Nephron (organoid): ENCODE measurements around the gene XPR1.

Experiments used
- H3K27ac Mint-ChIP-seq, 3 experiments: 2 replicates each; pipeline ENCODE4 v1.8.0; 2020; ENCODE audit warnings: mixed read lengths in 3 of 3, mild to moderate bottlenecking in 2 of 3, moderate library complexity in 1 of 3
- H3K27me3 Mint-ChIP-seq: 2 replicates; pipeline ENCODE4 v1.8.0; 2021; ENCODE audit warnings: low read depth, mild to moderate bottlenecking, moderate library complexity, mixed read lengths
- H3K36me3 Mint-ChIP-seq: 2 replicates; pipeline ENCODE4 v1.8.0; 2020; ENCODE audit warnings: low read depth, mixed read lengths
- H3K4me1 Mint-ChIP-seq: 2 replicates; pipeline ENCODE4 v1.8.0; 2020; ENCODE audit warnings: mixed read lengths
- H3K4me3 Mint-ChIP-seq, 3 experiments: 2 replicates each; pipeline ENCODE4 v1.8.0; 2020; ENCODE audit warnings: mild to moderate bottlenecking in 3 of 3, mixed read lengths in 3 of 3, moderate library complexity in 2 of 3
- H3K9me3 Mint-ChIP-seq: 2 replicates; pipeline ENCODE4 v1.8.0; 2020; ENCODE audit warnings: mixed read lengths
- CTCF ChIP-seq, 3 experiments: fragments of 200-600 bp; sonication (generic); IDR thresholded peaks; one replicate each; pipeline ENCODE4 v1.5.0; 2021; ENCODE audit warnings: antibody characterized with exemption in 3 of 3; ENCODE audit not compliant: unreplicated experiment in 3 of 3

XPR1 gene

DNA sequence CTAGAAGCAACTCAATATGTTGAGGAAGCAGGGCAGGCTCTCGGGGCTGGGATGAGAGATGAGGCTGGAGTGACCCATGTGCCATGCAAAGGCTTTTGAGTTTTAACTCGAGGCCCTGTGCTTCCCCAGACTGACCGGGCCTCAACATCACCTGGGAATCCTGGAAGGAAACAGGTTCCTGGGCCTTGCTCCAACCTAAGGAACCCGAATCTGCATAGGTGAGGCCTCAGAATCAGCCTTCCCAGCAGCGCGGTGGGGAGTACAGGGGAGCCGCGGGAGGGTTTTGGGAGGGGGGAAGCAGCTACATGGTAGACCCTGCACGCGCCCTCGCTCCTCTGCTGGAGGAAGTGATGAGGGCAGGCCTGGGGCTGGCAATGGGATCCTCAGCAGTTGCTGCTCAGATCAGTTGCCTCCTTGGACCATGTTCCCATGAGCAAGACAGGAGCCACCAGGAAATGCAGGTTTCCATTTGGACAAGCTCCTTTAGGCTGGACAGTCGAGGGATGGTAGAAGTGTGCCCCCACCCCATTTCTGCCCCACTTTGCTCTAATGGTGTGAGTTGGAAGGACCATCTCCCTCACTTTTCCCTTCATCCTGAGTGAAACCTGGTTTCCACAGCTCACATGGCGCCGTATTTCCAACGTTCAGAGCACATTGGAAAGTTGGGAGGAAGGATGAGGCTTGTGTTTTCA is 276.4 kb downstream of the XPR1 start:
- H3K27me3 Mint-ChIP-seq = peaks cover 5% of the 10 kb centered on the region

GRCh38 chr1:180909005-180909414 is 277.2 kb downstream of the XPR1 start:
- no peak for TF ChIP-seq CTCF (IDR thresholded peaks at IDR 0.05; ENCODE audit: unreplicated experiment in 3 of 3)
- H3K27me3 Mint-ChIP-seq = peaks cover 5% of the 10 kb centered on the region
- H3K4me1 Mint-ChIP-seq = peaks cover 28% of the 10 kb centered on the region
- no peak overlapping the region for H3K4me3 Mint-ChIP-seq
- H3K36me3 Mint-ChIP-seq = no peaks in the 10 kb centered on the region
- peak overlapping the region; percentile 49 to 79 (median 55) for H3K27ac Mint-ChIP-seq
- H3K9me3 Mint-ChIP-seq = no peaks in the 10 kb centered on the region

More for the DNA sequence above, 276.4 kb downstream of the XPR1 start:
- Mint-ChIP-seq H3K4me3 (no peak overlapping the region), H3K9me3 (no peaks in the 10 kb centered on the region), H3K4me1 (peaks cover 21% of the 10 kb centered on the region), H3K27ac (peak overlapping the region; percentile 49 to 79 (median 55)), H3K36me3 (no peaks in the 10 kb centered on the region)
- no peak for TF ChIP-seq CTCF (IDR thresholded peaks at IDR 0.05; ENCODE audit: unreplicated experiment in 3 of 3)

DNA sequence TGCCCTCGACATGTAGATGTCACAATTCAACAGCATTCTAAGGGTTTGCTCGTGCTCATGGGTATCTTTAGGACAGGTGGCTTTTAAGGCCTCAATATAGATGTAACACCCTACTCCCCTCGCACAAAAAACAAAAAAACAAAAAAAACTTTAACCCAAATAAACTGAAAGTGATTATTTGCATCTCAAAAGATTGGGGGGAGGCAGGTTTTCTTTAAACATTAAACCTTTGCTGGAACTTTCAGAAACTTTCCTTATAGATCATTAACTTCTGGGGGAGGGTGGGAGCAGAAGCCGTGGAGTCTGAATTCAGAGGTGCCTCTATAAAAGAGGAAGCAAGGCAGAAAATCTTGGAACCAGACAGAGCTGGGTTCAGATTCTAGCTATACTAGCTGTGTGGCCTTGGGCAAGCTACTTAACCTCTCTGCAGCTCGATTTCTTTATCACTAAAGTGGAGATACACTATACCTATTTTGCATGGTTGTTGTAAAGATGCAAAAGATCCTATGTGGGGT is 277.7 kb downstream of the XPR1 start:
- Mint-ChIP-seq H3K27me3 (peaks cover 5% of the 10 kb centered on the region), H3K4me3 (peak overlapping the region; percentile 42 to 76 (median 49)), H3K9me3 (no peaks in the 10 kb centered on the region), H3K36me3 (no peaks in the 10 kb centered on the region), H3K4me1 (peaks cover 29% of the 10 kb centered on the region), H3K27ac (peak overlapping the region; percentile 49 to 79 (median 55))
- no peak for TF ChIP-seq CTCF (IDR thresholded peaks at IDR 0.05; ENCODE audit: unreplicated experiment in 3 of 3)

- Mint-ChIP-seq H3K27ac (peak overlapping the region; percentile 85 to 96 (median 89)), H3K9me3 (no peaks in the 10 kb centered on the region), H3K27me3 (peaks cover 5% of the 10 kb centered on the region), H3K4me3 (peak overlapping the region; percentile 80 to 87 (median 81)), H3K36me3 (no peaks in the 10 kb centered on the region), H3K4me1 (peaks cover 29% of the 10 kb centered on the region)
- no peak for TF ChIP-seq CTCF (IDR thresholded peaks at IDR 0.05; ENCODE audit: unreplicated experiment in 3 of 3)
These were observed 279.9 kb downstream of the XPR1 start for GRCh38 chr1:180911640-180912191.

- Mint-ChIP-seq H3K27me3 (peaks cover 9% of the 10 kb centered on the region), H3K4me1 (peaks cover 30% of the 10 kb centered on the region), H3K27ac (peak overlapping the region; percentile 85 to 96 (median 89)), H3K9me3 (no peaks in the 10 kb centered on the region), H3K36me3 (no peaks in the 10 kb centered on the region), H3K4me3 (peak overlapping the region; percentile 80 to 87 (median 81))
- no peak for TF ChIP-seq CTCF (IDR thresholded peaks at IDR 0.05; ENCODE audit: unreplicated experiment in 3 of 3)
These were observed 280.5 kb downstream of the XPR1 start for GRCh38 chr1:180912211-180912800.
